Measurements from ENCODE around the gene DEPP1. TPM values are rescaled to one million over a fixed set of nuclear protein-coding genes. Genes with fewer than 3 reads are reported as not detected.
"Not testable (repeated sequence)": the region's sequence is repeated elsewhere in the genome, so short reads cannot be mapped to it uniquely, and the experiment has no call there.

The DEPP1 gene, protein sequence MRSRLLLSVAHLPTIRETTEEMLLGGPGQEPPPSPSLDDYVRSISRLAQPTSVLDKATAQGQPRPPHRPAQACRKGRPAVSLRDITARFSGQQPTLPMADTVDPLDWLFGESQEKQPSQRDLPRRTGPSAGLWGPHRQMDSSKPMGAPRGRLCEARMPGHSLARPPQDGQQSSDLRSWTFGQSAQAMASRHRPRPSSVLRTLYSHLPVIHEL
- total RNA-seq: 100 to 1,000 TPM in 1 of 2 donors, 10 to 100 TPM in 1; 27.2 to 144 TPM

DNA sequence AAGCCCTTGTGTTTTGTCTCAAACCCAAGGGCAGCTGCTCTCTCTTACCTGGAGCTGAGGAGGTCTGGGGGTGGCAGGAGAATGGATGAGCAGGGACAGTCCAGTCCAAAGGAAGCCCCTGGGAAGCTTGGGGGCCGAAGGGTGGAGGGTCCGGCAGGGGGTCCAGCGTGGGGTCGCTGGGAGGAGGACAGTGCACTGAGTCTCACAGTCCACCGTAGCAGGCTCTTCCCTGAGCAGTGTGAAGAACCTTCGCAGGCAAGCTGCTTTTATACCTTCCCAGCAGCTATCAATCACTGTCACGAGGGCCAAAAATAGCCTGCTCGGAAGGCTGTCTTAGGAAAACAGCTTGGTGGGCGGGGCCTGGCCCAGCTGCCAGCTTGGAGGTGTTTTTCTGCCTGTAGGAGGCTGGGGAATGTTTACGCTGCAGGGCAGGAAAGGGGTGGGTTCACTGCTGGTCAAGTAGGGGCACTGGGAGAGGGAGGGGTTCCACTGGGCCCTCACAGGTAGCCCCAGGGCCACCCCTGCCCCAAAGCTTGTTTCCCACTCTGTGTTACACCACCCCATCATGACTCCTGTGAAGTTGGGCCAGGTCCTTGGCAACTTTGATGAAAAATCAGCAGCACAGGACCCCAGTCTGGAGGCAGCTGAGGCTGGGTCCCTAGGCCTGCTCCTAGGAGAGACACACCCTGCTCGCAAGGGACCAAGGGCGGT, at the start of gene DEPP1:
Gene DEPP1, minus strand, starts transcription at position 240 of the 711 bp plus-strand sequence. CDS start 779 bp downstream, outside the sequence.
- H3K4me1 ChIP-seq (replicated peaks): peaks cover 20% of the 10 kb centered on the region
- 23% methylated on average over 12 of the region's 12 CpGs for WGBS

DNA sequence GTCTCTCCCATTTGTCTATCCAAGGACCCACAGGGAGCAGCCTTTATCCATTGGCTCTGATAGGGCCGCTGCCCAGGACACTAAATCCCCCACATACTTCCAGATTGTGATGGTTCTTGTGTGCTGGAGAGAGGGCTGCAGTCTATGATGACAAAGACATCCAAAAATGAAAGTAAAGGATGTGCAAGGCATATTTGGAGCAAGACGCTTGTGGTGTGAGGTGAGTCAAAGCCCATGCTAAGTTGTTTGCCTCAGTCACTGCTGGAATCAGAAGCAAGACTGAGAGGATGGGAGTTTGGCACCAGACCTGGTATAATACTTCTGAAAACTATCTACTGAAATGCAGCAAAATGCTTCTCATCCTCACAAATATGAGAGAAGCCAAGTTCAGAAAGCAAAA, 44.8 kb upstream of the DEPP1 start:
- no peak overlapping the region for H3K27ac ChIP-seq
- H3K27me3 ChIP-seq (replicated peaks; ENCODE audit: insufficient read depth): no peaks in the 10 kb centered on the region
- intact Hi-C loops (cut with DNase I): no loop called here
- no peak for DNase-seq (ENCODE audit: low spot score)
- TF ChIP-seq, protein P1, sequence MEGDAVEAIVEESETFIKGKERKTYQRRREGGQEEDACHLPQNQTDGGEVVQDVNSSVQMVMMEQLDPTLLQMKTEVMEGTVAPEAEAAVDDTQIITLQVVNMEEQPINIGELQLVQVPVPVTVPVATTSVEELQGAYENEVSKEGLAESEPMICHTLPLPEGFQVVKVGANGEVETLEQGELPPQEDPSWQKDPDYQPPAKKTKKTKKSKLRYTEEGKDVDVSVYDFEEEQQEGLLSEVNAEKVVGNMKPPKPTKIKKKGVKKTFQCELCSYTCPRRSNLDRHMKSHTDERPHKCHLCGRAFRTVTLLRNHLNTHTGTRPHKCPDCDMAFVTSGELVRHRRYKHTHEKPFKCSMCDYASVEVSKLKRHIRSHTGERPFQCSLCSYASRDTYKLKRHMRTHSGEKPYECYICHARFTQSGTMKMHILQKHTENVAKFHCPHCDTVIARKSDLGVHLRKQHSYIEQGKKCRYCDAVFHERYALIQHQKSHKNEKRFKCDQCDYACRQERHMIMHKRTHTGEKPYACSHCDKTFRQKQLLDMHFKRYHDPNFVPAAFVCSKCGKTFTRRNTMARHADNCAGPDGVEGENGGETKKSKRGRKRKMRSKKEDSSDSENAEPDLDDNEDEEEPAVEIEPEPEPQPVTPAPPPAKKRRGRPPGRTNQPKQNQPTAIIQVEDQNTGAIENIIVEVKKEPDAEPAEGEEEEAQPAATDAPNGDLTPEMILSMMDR (IDR thresholded peaks at IDR 0.05): no peak
- no peaks in the 10 kb centered on the region for H3K4me1 ChIP-seq (replicated peaks)
- H3K4me3 ChIP-seq: no peak overlapping the region
- no peaks in the 10 kb centered on the region for H3K9me3 ChIP-seq
- 92% methylated on average over 2 of the region's 2 CpGs for WGBS
- no peaks in the 10 kb centered on the region for H3K36me3 ChIP-seq

More for the DNA sequence above, at the start of gene DEPP1:
- DNase-seq (ENCODE audit: low spot score): peak; percentile 97
- H3K9me3 ChIP-seq: no peaks in the 10 kb centered on the region
- peak within 1 kb of the TSS; percentile 30 to 38 for H3K4me3 ChIP-seq
- peak; percentile 99 for TF ChIP-seq POLR2A (IDR thresholded peaks at IDR 0.05)
- TF ChIP-seq POLR2AphosphoS5 (IDR thresholded peaks at IDR 0.05): peak; percentile 99
- TF ChIP-seq, protein P1 (IDR thresholded peaks at IDR 0.05): peak in 3 of 4 experiments; percentile 18 to 58 (median 47)
- intact Hi-C loops (cut with DNase I): loop anchor here (10.0 kb wide), 1 partner anchor 1304 kb away; no protein-coding TSS in a partner anchor
- no peaks in the 10 kb centered on the region for H3K36me3 ChIP-seq
- no peaks in the 10 kb centered on the region for H3K27me3 ChIP-seq (replicated peaks; ENCODE audit: insufficient read depth)
- H3K27ac ChIP-seq: peak within 1 kb of the TSS; percentile 76

- TF ChIP-seq POLR2AphosphoS5 (IDR thresholded peaks at IDR 0.05) (no peak), POLR2A (IDR thresholded peaks at IDR 0.05) (no peak)
- TF ChIP-seq, protein P1 (IDR thresholded peaks at IDR 0.05): no peak
- WGBS: 49% methylated on average over 2 of the region's 2 CpGs
- H3K27ac ChIP-seq: no peak overlapping the region
- no peak for DNase-seq (ENCODE audit: low spot score)
- no peaks in the 10 kb centered on the region for H3K36me3 ChIP-seq
- H3K4me3 ChIP-seq: no peak overlapping the region
- no peaks in the 10 kb centered on the region for H3K4me1 ChIP-seq (replicated peaks)
- H3K27me3 ChIP-seq (replicated peaks; ENCODE audit: insufficient read depth): no peaks in the 10 kb centered on the region
- intact Hi-C loops (cut with DNase I): no loop called here
- no peaks in the 10 kb centered on the region for H3K9me3 ChIP-seq
Observed at GRCh38 chr10:45015590-45015989, 37.0 kb upstream of the DEPP1 start.

DNA sequence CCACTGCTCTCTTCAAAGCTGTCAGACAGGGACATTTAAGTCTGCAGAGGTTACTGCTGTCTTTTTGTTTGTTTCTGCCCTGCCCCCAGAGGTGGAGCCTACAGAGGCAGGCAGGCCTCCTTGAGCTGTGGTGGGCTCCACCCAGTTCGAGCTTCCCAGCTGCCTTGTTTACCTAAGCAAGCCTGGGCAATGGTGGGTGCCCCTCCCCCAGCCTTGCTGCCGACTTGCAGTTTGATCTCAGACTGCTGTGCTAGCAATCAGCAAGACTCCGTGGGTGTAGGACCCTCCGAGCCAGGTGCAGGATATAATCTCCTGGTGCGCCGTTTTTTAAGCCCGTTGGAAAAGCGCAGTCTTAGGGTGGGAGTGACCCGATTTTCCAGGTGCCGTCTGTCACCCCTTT, 35.9 kb upstream of the DEPP1 start:
- H3K36me3 ChIP-seq; intact Hi-C loops (cut with DNase I); H3K27me3 ChIP-seq (replicated peaks; ENCODE audit: insufficient read depth); H3K27ac ChIP-seq; H3K9me3 ChIP-seq; H3K4me1 ChIP-seq (replicated peaks); H3K4me3 ChIP-seq; DNase-seq (ENCODE audit: low spot score): not testable (repeated sequence)
- 78% methylated on average over 10 of the region's 10 CpGs for WGBS

DNA sequence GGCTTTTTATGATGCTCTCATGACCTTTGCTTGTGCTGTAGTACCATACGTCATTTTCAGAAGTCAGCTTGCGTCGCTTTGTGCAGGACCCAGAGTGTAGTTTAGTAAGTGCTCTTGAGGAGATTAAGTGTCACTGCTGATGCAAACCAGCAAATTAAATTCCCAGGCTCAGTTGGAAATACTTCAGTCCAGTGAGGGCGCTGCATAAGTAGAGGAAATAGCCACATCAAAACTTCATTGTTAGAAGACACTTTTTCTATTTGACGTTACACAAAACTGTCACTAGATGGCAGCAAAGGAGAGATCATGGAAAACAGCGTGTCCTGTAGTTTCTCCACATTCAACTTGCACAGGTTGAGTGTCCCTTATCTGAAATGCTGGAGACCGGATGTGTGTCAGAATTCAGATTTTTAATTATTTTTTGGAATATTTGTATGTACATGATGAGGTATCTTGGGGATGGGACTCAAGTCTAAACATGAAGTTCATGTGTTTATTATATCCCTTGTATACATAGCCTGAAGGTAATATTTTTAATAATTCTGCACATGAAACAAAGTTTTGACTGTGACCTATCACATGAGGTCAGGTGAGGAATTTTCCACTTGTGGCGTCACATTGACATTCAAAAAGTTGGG, 30.0 kb upstream of the DEPP1 start:
- WGBS: 9% methylated on average over 8 of the region's 8 CpGs
- Histone ChIP-seq H3K36me3 (no peaks in the 10 kb centered on the region), H3K4me3 (no peak overlapping the region), H3K4me1 (replicated peaks) (no peaks in the 10 kb centered on the region), H3K27ac (no peak overlapping the region), H3K27me3 (replicated peaks; ENCODE audit: insufficient read depth) (no peaks in the 10 kb centered on the region), H3K9me3 (no peaks in the 10 kb centered on the region)
- TF ChIP-seq POLR2A (IDR thresholded peaks at IDR 0.05) (no peak), POLR2AphosphoS5 (IDR thresholded peaks at IDR 0.05) (peak; percentile 63)
- TF ChIP-seq, protein P1 (IDR thresholded peaks at IDR 0.05): peak; percentile 44 to 83 (median 80)
- intact Hi-C loops (cut with DNase I): no loop called here
- peak; percentile 48 for DNase-seq (ENCODE audit: low spot score)

Measured in prostate gland (tissue), 2 donors.